GM12892 (cell line): Measurements from ENCODE around the gene DTNB.
"Not testable (repeated sequence)": the region's sequence is repeated elsewhere in the genome, so short reads cannot be mapped to it uniquely, and the experiment has no call there.

Experiments used
- DNase-seq: peaks from one replicate; pipeline ENCODE4 v3.0.0; 2011; ENCODE audit not compliant: insufficient read length
- FAIRE-seq: peaks from 2 replicates; lab custom pipeline; 2011; peaks lifted over from hg19 to GRCh38; lab: Jason Lieb, UNC
- POLR2A ChIP-seq: IDR thresholded peaks from 2 replicates; pipeline ENCODE4 v1.6.1; 2011; ENCODE audit warnings: low read depth, low read length, control low read depth
- POLR2AphosphoS5 ChIP-seq: IDR thresholded peaks from 2 replicates; pipeline ENCODE4 v1.6.1; 2011; ENCODE audit warnings: low read depth, low read length, control low read depth
- TAF1 ChIP-seq: IDR thresholded peaks from 2 replicates; pipeline ENCODE4 v1.6.1; 2011; ENCODE audit warnings: low read depth, mild to moderate bottlenecking, control low read depth, low read length, borderline replicate concordance

Gene DTNB

GRCh38 chr2:25651066-25651465 lies 22.3 kb downstream of the DTNB start:
- DNase-seq (no peak), FAIRE-seq (no peak)
- no peak for TF ChIP-seq POLR2A
- no peak for TF ChIP-seq TAF1
- no peak for TF ChIP-seq POLR2AphosphoS5

- TF ChIP-seq TAF1: no peak
- TF ChIP-seq POLR2AphosphoS5: no peak
- no peak for TF ChIP-seq POLR2A
- FAIRE-seq: no peak
- DNase-seq: no peak
These were observed 23.1 kb downstream of the DTNB start for GRCh38 chr2:25650256-25650655.

- FAIRE-seq (no peak), DNase-seq (no peak)
- no peak for TF ChIP-seq POLR2A
- no peak for TF ChIP-seq TAF1
- no peak for TF ChIP-seq POLR2AphosphoS5
These were observed 23.6 kb downstream of the DTNB start for GRCh38 chr2:25649786-25650185.

- DNase-seq (no peak), FAIRE-seq (no peak)
- TF ChIP-seq TAF1 (no peak), POLR2A (no peak), POLR2AphosphoS5 (no peak)
These were observed 31.1 kb downstream of the DTNB start for GRCh38 chr2:25642298-25642697.

GRCh38 chr2:25639696-25640095 lies 33.7 kb downstream of the DTNB start:
- TF ChIP-seq POLR2A: no peak
- no peak for TF ChIP-seq TAF1
- no peak for TF ChIP-seq POLR2AphosphoS5
- no peak for DNase-seq
- FAIRE-seq: no peak

- DNase-seq (no peak), FAIRE-seq (no peak)
- no peak for TF ChIP-seq POLR2A
- TF ChIP-seq TAF1: no peak
These were observed 34.2 kb downstream of the DTNB start for GRCh38 chr2:25639131-25639530.

GRCh38 chr2:25635797-25636196 lies 37.6 kb downstream of the DTNB start:
- FAIRE-seq: no peak
- DNase-seq: no peak
- TF ChIP-seq TAF1 (no peak), POLR2AphosphoS5 (no peak), POLR2A (no peak)

GRCh38 chr2:25633801-25634200 lies 39.6 kb downstream of the DTNB start:
- FAIRE-seq, DNase-seq: not testable (repeated sequence)

- DNase-seq (no peak), FAIRE-seq (no peak)
These were observed 41.0 kb downstream of the DTNB start for GRCh38 chr2:25632396-25632795.

GRCh38 chr2:25624635-25625034 lies 48.7 kb downstream of the DTNB start:
- no peak for FAIRE-seq
- DNase-seq: no peak
- TF ChIP-seq POLR2AphosphoS5: no peak
- TF ChIP-seq TAF1: no peak
- no peak for TF ChIP-seq POLR2A

More at GRCh38 chr2:25632396-25632795, 41.0 kb downstream of the DTNB start:
- TF ChIP-seq POLR2AphosphoS5 (no peak), POLR2A (no peak), TAF1 (no peak)

- DNase-seq (no peak), FAIRE-seq (no peak)
- no peak for TF ChIP-seq POLR2A
- TF ChIP-seq POLR2AphosphoS5: no peak
- TF ChIP-seq TAF1: no peak
These were observed 50.0 kb downstream of the DTNB start for GRCh38 chr2:25623361-25623760.

- no peak for FAIRE-seq
These were observed 52.7 kb downstream of the DTNB start for GRCh38 chr2:25620711-25621110.

GRCh38 chr2:25620077-25620476 lies 53.3 kb downstream of the DTNB start:
- TF ChIP-seq POLR2AphosphoS5: no peak
- no peak for TF ChIP-seq TAF1
- TF ChIP-seq POLR2A: no peak
- DNase-seq (no peak), FAIRE-seq (no peak)

More at GRCh38 chr2:25620711-25621110, 52.7 kb downstream of the DTNB start:
- TF ChIP-seq POLR2AphosphoS5: no peak
- no peak for TF ChIP-seq POLR2A
- no peak for TF ChIP-seq TAF1
- no peak for DNase-seq
